Tibial nerve (tissue), 4 donors: Measurements from ENCODE around the gene EML6. TPM values are rescaled to one million over a fixed set of nuclear protein-coding genes. Genes with fewer than 3 reads are reported as not detected.

Experiments used
- DNase-seq, 2 donors: peaks; one replicate each; pipeline ENCODE4 v3.0.0-alpha.2; 2019; ENCODE audit warnings: low spot score in 2 of 2
- H3K27ac ChIP-seq, 4 donors: fragments of 200-600 bp; sonication (generic) in 3 of 4; one replicate each; pipeline ENCODE4 v1.5.1; 2017 to 2019; ENCODE audit warnings: mild to moderate bottlenecking in 1 of 4
- H3K27me3 ChIP-seq, 2 donors: fragments of 200-600 bp; sonication (generic) in 1 of 2; one replicate each; pipeline versions ENCODE4 v1.5.1 to v1.6.0; 2017 to 2019
- H3K36me3 ChIP-seq, 3 donors: fragments of 200-600 bp; sonication (generic); one replicate each; pipeline ENCODE4 v1.5.1; 2018 to 2019
- H3K4me1 ChIP-seq, 4 donors: fragments of 200-600 bp; sonication (generic) in 3 of 4; one replicate each; pipeline ENCODE4 v1.5.1; 2017 to 2019
- H3K4me3 ChIP-seq, 4 donors: fragments of 200-600 bp; sonication (generic) in 3 of 4; one replicate each; pipeline ENCODE4 v1.5.1; 2017 to 2019; ENCODE audit warnings: mild to moderate bottlenecking in 1 of 4, moderate library complexity in 1 of 4
- H3K9me3 ChIP-seq, 4 donors: fragments of 200-600 bp; sonication (generic) in 3 of 4; one replicate each; pipeline ENCODE4 v1.5.1; 2017 to 2019
- EP300 ChIP-seq, 2 donors: sonication (generic); formaldehyde crosslinking; IDR thresholded peaks; one replicate each; pipeline ENCODE4 v1.6.1; 2017; ENCODE audit warnings: antibody characterized with exemption in 2 of 2, mild to moderate bottlenecking in 1 of 2
- POLR2A ChIP-seq, 2 donors: fragments of 450-650 bp; IDR thresholded peaks; one replicate each; pipeline ENCODE4 v1.6.1; 2017; ENCODE audit warnings: antibody characterized with exemption in 2 of 2, mild to moderate bottlenecking in 2 of 2, moderate library complexity in 2 of 2
- WGBS, 2 donors: methylation state at CpG; one replicate each; pipeline ENCODE4 v1.1.5; 2018; 5-methylcytosine and 5-hydroxymethylcytosine counted together
- total RNA-seq, 4 donors: library from RNA; depleted of rRNA; stranded (reverse); fragments of >200 nt; gene quantifications; one replicate each; pipeline ENCODE4 v1.1.0, GENCODE V29; 2016
- TF ChIP-seq, protein P1 (sequence below), 5 experiments: fragments of 200-600 bp in 3 of 5; fragments of 450-650 bp in 2 of 5; sonication (generic) in 3 of 5; IDR thresholded peaks; one replicate each; pipeline ENCODE4 v1.5.1; 2016 to 2019; ENCODE audit warnings: antibody characterized with exemption in 5 of 5, mild to moderate bottlenecking in 3 of 5, moderate library complexity in 2 of 5

The EML6 gene
- total RNA-seq, 4 donors from 2014 or later: 0.60 to 18.0 (median 0.93) TPM

DNA sequence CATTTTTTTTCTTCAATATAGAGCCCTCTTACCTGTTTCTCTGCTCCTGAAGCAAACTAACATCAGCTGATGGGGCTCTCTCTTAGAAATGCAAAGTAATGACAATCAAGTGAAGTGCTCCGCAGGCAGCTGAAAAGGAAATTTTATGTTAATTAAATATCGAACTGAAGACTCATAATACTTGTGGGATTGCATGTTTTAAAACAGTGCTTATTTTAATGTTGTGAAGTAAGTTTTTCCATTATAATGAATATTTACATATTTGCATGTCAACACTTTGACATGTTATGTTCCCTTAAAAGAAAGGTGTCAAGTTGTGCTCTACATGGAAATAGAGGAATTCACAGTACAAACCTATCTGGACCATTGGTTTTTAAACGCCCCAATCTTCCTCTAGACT, 97.1 kb downstream of the EML6 start:
- Histone ChIP-seq H3K27me3 (no peaks in the 10 kb centered on the region), H3K4me3 (no peak overlapping the region), H3K27ac (no peak overlapping the region), H3K9me3 (no peaks in the 10 kb centered on the region), H3K4me1 (no peaks in the 10 kb centered on the region), H3K36me3 (no peaks in the 10 kb centered on the region)
- TF ChIP-seq EP300 (IDR thresholded peaks at IDR 0.05) (no peak), POLR2A (IDR thresholded peaks at IDR 0.05) (no peak)
- TF ChIP-seq, protein P1, sequence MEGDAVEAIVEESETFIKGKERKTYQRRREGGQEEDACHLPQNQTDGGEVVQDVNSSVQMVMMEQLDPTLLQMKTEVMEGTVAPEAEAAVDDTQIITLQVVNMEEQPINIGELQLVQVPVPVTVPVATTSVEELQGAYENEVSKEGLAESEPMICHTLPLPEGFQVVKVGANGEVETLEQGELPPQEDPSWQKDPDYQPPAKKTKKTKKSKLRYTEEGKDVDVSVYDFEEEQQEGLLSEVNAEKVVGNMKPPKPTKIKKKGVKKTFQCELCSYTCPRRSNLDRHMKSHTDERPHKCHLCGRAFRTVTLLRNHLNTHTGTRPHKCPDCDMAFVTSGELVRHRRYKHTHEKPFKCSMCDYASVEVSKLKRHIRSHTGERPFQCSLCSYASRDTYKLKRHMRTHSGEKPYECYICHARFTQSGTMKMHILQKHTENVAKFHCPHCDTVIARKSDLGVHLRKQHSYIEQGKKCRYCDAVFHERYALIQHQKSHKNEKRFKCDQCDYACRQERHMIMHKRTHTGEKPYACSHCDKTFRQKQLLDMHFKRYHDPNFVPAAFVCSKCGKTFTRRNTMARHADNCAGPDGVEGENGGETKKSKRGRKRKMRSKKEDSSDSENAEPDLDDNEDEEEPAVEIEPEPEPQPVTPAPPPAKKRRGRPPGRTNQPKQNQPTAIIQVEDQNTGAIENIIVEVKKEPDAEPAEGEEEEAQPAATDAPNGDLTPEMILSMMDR (IDR thresholded peaks at IDR 0.05): no peak
- no peak for DNase-seq
- 70 to 73% methylated on average over 3 of the region's 3 CpGs for WGBS, 2 donors

DNA sequence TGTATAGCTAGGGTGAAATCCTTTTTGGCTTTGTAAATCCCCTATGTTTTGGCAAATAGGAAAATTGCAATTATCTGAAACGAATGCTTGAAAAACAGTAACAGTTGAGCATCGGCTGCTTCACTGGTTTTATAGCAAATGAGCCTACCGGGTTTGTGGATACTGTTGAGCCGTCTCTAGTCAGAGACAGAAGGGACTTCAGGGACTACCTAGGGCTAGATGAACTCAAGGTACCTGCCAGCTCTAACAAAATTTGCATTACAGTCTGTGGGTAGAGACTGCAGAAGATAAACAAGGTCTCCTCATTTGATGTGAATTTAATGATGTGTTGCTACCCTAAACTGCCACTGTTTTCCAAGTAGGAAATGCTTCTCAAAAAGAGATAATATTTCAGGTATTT, 101.1 kb downstream of the EML6 start:
- H3K9me3 ChIP-seq: no peaks in the 10 kb centered on the region
- 64 to 73% methylated on average over 4 of the region's 4 CpGs for WGBS, 2 donors
- H3K4me3 ChIP-seq: no peak overlapping the region

DNA sequence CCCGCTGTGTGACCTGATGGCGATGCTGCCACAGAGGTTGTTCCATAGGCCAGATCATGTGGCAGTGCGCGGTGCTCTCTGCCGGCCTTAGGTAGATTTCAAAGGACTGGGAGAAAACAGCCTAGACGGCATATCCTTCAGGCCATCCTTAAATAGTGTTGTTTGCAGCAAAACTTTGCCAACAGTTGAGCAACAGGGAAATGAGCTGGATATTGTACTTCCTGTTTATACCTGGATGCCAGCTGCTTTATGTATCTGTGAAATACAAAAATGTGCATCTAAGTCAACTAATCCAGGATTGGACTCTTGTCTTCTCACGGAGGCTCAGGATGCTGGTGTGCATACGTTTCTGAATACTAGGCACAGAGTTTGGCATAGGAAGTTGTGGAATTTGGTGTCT, 107.1 kb downstream of the EML6 start:
- Histone ChIP-seq H3K9me3 (no peaks in the 10 kb centered on the region), H3K36me3 (no peaks in the 10 kb centered on the region), H3K4me3 (no peak overlapping the region), H3K4me1 (no peaks in the 10 kb centered on the region), H3K27me3 (no peaks in the 10 kb centered on the region), H3K27ac (no peak overlapping the region)
- TF ChIP-seq, protein P1 (IDR thresholded peaks at IDR 0.05): no peak
- no peak for TF ChIP-seq POLR2A (IDR thresholded peaks at IDR 0.05)
- TF ChIP-seq EP300 (IDR thresholded peaks at IDR 0.05): no peak
- DNase-seq: no peak
- 79 to 92% methylated on average over 8 of the region's 8 CpGs for WGBS, 2 donors

More for the DNA sequence above, 101.1 kb downstream of the EML6 start:
- no peak for TF ChIP-seq EP300 (IDR thresholded peaks at IDR 0.05)
- TF ChIP-seq, protein P1 (IDR thresholded peaks at IDR 0.05): no peak
- TF ChIP-seq POLR2A (IDR thresholded peaks at IDR 0.05): no peak
- Histone ChIP-seq H3K27me3 (no peaks in the 10 kb centered on the region), H3K27ac (no peak overlapping the region), H3K4me1 (no peaks in the 10 kb centered on the region), H3K36me3 (no peaks in the 10 kb centered on the region)
- no peak for DNase-seq

DNA sequence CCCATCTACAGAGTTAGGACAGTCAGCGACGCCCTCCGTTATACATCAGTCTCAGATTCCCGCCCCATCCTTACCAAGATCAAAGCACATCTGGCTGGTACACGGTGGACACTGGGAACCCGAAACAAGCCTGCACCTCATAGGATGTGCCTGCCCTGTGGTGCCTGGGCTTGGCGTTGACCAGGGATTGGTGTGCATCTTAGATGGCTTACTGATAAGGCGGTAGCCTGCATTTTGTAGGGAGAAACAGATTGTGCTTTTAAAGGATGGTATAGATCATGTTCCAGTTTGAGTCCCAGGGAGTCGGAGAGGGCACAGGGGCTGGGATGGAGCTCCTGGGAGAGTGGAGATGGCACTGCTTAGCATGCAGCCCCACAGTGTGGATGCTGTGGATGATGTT, 108.0 kb downstream of the EML6 start:
- TF ChIP-seq, protein P1 (IDR thresholded peaks at IDR 0.05): no peak
- TF ChIP-seq POLR2A (IDR thresholded peaks at IDR 0.05) (no peak), EP300 (IDR thresholded peaks at IDR 0.05) (no peak)
- 91 to 94% methylated on average over 9 of the region's 9 CpGs for WGBS, 2 donors
- H3K9me3 ChIP-seq: no peaks in the 10 kb centered on the region
- no peak overlapping the region for H3K27ac ChIP-seq
- no peaks in the 10 kb centered on the region for H3K4me1 ChIP-seq
- H3K36me3 ChIP-seq: no peaks in the 10 kb centered on the region
- H3K4me3 ChIP-seq: no peak overlapping the region
- DNase-seq: no peak
- no peaks in the 10 kb centered on the region for H3K27me3 ChIP-seq

DNA sequence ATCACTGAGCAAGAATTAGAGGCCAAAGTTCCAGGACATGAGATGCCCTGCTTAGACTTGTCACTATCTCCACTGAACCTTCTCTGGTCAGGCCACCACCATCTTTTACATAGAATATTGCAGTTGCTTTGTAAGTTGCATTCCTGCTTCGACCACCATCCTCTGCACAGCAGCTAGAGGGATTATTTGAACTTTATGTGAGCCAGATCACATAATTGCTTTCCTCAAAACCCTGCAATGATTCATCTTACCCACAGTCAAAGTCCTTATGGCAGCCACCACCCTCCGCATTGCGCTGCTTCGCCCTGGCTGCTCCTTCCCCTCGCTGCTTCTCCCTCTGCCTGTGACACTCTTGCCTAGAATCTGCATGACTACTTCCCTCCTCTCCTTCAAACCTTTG, 111.3 kb downstream of the EML6 start:
- Histone ChIP-seq H3K27me3 (no peaks in the 10 kb centered on the region), H3K4me1 (peaks cover 0 to 4% (median 0%) of the 10 kb centered on the region in 4 donors), H3K36me3 (no peaks in the 10 kb centered on the region), H3K9me3 (no peaks in the 10 kb centered on the region), H3K4me3 (no peak overlapping the region), H3K27ac (no peak overlapping the region)
- DNase-seq: no peak
- 95 to 98% methylated on average over 5 of the region's 5 CpGs for WGBS, 2 donors
- no peak for TF ChIP-seq POLR2A (IDR thresholded peaks at IDR 0.05)
- no peak for TF ChIP-seq EP300 (IDR thresholded peaks at IDR 0.05)
- TF ChIP-seq, protein P1 (IDR thresholded peaks at IDR 0.05): no peak
